ENCODE data around the gene RHBDD1.
A peak's percentile ranks its signal among the peaks of the same experiment; 100 is the strongest.
"Not testable (repeated sequence)": the region's sequence is repeated elsewhere in the genome, so short reads cannot be mapped to it uniquely, and the experiment has no call there.

The RHBDD1 gene

DNA sequence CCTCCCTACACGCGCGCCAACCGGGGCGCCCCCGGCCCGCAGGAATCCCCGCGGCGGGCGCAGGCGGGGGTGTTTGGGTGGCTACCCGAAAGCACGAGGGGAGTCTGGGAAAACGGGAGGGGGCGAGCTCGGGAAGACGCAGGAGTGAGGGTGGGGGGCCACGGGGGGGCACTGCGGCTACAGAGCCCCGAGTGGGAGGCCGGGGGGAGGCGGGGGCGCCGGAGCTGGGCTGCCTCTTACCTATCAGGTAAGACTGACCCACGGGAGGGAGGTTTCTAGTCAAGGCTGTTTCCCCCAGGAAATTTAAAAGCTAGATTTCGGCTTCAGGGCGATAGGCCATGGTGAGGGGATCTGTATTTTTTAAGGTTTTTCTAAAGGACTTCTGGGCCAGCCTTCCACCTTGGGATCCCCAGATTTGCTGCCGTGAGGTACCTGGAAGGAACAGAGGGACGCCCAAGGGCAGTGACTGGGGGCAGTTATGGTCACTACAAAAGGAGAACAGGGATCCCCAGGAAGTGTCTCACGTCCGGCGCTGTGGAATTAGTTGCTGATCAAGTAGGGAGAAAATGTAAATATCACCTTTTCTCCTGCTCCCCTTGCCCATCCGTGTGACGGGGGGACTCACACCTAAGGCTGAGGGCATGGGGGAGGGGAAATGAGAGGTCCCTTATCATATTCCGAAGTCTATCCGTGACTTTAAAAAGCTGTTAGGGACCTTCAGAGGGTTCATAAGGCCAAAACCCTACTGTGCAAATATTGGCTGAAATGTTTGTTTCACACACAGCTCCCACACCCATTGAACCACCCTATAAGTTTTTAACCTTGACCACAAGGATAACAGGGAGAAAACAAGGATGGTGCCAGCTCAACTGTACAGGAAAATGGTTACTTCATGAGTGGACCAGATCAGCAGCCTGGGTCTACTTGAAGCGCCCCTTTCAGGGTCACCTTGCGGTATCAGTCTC lies 35.6 kb upstream of the RHBDD1 start:
- DNase-seq = peak; percentile 48

DNA sequence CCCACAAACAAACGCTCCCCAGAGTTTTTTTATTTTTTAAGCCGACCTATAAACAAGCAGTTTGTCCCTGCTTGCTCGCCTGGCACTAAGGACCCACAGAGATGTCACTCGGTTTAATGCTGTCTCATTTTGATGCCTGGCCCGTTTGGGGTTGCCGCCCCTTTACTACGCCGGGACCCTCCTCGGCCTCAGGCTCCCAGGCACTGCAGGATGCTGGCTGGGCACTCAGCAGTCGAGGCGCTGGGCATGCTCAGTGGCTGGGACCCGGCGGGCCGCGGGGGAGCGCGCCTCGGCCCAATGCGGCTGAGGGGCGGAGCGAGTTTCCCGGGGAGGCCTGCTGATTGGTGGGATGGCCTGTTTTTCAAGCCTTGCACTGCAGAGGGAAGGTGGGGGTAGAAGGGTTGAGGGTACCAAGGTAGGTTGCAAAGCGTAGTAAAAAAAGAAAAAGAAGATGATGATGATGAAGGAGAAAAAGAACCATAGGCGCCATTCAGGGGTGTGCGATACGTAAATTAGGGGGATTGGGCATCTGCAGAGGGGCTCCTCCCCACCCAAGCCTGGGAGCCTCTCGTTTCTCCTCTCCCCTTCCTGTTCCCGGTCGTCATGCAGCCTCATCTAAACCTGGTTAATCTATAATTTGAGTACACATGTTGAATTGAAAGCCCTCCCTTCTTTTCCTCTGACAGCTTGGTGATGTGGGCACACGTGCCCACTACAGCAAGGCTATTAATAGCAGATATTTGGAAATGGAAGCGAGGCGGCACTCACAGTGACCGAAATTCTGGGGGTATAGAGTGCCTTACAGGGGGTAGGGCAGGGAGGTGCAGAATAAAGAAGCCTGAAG lies 34.7 kb upstream of the RHBDD1 start:
- peak; percentile 86 for DNase-seq

GRCh38 chr2:226802573-226802972 lies 33.3 kb upstream of the RHBDD1 start:
- no peak for DNase-seq

DNA sequence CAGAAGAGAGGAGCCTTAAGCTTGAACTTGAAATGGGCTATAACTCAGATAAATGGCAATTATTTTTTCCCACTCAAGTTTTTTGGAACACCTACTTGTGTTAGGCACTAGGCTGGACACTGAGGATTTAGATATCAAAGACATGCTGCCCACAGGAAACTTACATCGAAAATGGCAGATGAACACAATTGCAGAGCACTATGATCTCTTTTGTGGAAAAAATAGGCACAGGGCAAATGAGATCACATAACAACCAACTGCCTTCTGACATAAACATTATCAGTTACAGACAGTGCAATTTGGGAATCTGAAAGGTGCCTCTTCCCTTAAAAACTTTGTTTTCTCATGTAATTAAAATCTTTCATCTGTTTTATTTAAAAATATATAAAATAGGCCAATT lies 32.4 kb upstream of the RHBDD1 start:
- DNase-seq = no peak

DNA sequence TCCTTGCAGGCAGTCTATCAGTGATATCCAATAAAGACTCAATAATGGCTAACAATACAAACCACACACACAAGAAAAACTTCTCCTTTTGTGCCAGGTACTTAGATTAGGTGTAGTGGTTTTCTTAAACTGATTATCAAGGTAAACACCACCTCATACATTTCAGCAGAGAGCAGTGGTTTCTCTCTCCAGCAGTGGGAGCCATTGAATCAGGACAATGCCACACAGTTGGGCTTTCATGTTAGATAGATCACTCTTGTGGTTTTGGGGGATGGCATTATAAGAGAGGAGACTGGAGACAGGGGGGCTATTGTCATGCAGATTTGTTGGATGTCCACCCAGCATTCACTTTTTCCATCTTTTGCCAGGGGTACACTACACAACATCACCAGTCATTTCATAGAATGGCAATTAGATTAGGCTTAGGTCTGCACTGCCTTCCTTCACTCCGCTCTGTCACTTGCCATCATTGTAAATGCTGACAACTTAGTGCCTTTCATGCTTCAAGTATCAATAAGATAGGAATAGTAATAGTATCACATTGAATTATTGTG lies 22.6 kb upstream of the RHBDD1 start:
- DNase-seq = no peak

GRCh38 chr2:226818930-226819329 lies 16.9 kb upstream of the RHBDD1 start:
- DNase-seq = no peak

DNA sequence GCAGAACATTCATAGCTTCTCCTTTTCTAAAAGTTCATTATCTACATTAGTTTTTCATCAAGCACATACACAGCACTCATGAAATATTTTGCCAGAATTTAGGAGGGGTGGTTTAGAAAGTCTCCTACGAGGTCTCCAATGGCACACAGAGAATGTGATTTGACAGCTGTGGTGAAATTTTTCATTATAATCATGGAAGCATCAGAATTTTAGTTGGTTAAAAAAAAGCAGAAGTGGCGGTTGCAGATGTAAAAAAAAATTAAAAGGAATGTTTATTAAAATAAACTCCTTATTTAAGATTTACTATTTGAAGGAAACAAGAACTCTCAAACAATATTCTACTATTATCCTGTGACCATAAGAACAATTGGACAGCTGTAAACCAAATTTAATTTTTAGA lies 10.8 kb upstream of the RHBDD1 start:
- no peak for DNase-seq

GRCh38 chr2:226828191-226828590 lies 7.7 kb upstream of the RHBDD1 start:
- DNase-seq = no peak

DNA sequence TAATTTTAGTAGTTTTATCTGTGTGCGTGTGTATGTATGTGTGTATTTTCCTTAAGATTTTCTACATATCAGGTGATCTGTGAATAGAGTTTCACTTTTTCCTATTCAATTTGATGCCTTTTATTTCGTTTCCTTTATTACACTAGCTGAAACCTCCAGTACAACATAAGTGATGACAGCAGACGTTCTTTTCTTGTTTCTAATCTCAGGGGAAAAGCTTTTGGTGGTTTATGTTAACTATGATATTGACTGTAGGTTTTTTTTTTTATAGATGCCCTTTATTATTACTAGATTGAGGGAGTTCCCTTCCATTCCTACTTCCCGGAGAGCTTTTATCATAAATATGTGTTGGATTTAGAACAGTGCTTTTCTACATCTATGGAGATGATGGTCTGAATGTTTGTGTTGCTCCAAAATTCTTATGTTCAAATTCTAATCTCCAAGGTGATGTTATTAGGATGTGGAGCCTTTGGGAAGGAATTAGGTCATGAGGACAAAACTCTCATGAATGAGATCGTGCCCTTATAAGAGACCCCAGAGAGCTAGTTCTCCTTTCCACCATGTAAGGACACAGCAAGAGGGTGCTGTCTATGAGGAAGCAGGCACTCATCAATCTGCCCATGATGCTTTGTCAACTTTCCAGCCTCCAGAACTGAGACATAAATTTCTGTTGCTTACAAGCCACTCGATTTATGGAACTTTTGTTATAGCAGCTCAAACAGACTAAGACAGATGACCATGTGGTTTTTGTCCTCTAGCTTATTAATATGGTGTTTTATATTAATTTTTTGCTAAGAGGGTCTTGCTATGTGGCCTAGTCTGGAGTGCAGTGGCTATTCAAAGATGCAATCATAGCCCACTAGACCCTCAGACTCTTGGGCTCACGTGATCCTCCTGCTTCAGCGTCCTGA lies 5.9 kb upstream of the RHBDD1 start:
- no peak for DNase-seq

- no peak for DNase-seq
Measured at GRCh38 chr2:226831266-226831665, 4.6 kb upstream of the RHBDD1 start.

GRCh38 chr2:226832061-226832460 lies 3.8 kb upstream of the RHBDD1 start:
- no peak for DNase-seq

GRCh38 chr2:226834880-226835279 lies 974 bp upstream of the RHBDD1 start:
- not testable (repeated sequence) for DNase-seq

- no peak for DNase-seq
Measured at GRCh38 chr2:226835420-226835795, 446 bp upstream of the RHBDD1 start.

DNA sequence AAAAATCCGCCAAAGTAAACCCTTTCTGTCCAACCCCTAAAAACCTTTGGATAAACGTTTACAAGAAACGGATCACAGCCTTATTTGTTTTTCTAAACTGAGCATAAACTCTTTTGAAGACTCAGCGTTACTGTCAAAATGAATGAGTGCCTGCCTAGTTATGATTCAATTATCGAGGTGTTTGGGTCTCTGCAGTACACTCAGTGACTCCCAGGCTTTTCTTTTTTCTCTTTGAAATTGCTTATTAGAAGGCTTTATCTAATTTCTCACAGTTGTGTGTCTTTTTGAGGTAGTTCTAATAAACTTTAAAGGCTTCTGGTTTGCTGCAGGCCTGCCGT lies 663 bp downstream of the RHBDD1 start:
- DNase-seq = no peak

DNA sequence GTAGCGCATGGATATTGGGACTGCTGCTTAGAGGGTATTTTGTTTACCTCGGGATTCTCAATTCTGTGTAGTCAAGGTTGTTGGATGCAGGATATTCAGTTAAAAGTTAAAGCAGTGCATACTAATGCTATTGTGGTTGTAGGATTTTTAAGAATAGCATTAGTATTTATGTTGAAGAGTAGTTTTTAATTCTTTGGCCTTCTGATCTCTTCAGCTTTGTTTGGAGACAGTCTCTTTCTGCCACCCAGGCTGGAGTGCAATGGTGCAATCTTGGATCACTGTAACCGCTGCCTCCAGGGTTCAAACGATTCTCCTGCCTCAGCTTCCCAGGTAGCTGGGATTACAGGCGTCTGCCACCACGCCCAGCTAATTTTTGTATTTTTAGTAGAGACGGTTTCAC lies 1.5 kb downstream of the RHBDD1 start:
- no peak for DNase-seq

DNA sequence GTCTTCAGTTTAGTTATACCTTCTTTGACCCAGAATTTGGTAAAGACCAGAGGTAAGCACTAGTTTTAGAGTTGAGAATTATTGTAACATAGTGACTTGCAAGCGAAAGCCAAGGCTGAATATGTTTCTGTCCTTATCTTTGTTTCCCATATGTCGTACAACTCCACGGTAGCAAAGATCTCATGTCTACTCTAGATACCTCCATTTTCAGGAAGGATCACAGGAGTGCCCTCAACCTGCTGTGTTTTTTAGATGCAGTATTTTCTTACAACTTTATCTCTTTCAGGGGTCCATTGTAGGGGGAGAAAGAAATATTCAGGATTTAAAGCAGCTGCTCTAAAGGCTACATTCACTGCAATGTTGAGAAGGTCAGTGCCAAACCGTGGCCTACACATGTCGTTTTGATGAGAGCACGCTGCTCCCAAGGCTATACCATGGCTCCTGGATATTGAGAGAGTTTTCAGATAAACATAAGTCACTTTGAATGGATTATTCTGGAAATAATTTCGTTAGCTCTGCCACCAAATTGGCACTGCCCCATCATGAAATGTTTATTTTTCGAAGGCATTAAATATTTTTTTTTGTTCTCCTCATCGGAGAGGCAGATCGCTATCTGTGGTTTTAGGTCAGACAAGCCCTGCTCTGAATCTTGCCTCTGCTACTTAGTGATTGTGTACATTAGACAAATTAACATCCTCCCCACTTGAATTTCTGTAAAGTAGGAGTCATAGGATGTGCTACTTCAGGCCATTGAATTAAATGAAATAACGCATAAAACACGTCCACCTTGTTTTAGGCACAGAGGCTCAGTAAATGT lies 2.1 kb downstream of the RHBDD1 start:
- DNase-seq = no peak

- no peak for DNase-seq
Measured at GRCh38 chr2:226838722-226839121, 2.9 kb downstream of the RHBDD1 start.

DNA sequence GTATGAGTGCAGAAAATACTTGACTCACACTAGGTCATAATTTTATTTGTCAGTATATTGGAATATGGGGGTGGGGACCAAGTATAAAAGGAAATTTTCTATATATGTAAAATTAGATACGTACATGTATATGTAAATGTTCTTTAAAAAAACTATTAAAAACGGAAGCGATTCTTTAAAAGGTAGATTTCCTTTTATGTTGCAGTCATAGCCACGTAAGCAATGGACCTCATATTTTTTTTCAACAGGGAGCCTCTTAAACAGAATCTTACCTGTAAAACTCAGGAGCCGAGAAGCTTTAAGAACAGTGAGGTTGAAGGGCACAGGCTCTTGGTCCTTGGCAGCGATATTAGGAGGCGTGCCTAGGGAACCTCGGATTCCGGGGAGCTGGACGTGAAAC lies 3.3 kb downstream of the RHBDD1 start:
- DNase-seq = no peak

GRCh38 chr2:226839951-226840350 lies 4.1 kb downstream of the RHBDD1 start:
- no peak for DNase-seq

DNA sequence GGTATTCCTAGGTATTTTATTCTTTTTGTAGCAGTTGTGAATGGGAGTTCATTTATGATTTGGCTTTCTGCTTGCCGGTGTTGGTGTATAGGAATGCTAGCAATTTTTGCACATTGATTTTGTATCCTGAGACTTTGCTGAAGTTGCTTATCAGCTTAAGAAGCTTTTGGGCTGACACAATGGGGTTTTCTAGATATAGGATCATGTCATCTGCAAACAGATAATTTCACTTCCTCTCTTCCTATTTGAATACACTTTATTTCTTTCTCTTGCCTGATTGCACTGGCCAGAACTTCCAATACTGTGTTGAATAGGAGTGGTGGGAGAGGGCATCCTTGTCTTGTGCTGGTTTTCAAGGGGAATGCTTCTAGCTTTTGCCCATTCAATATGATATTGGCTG lies 7.1 kb downstream of the RHBDD1 start:
- not testable (repeated sequence) for DNase-seq

- DNase-seq = no peak
Measured at GRCh38 chr2:226845386-226846116, 9.7 kb downstream of the RHBDD1 start.
